ENCODE results near the gene PDGFC.
"Not testable (repeated sequence)": the region's sequence is repeated elsewhere in the genome, so short reads cannot be mapped to it uniquely, and the experiment has no call there.

The PDGFC gene

DNA sequence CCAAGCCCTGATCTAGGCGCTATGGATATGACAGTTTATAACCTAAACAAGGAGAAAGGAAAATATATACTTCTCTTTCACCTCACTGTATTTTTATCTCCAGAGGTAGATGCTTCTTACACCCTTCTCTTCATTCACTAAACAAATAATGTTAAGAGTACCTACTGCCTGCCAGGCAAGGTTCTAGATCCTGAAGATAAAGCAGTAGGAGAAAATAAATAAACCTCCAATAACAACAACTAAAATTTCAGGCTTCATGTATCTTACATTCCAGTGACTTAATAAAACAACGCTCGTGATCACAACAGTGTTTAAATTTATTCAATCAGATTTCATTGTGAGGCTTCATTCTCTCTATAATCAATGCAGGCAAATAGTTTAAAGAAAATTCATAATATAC, 20.7 kb downstream of the PDGFC start:
- no peak for DNase-seq (ENCODE audit: low spot score)

DNA sequence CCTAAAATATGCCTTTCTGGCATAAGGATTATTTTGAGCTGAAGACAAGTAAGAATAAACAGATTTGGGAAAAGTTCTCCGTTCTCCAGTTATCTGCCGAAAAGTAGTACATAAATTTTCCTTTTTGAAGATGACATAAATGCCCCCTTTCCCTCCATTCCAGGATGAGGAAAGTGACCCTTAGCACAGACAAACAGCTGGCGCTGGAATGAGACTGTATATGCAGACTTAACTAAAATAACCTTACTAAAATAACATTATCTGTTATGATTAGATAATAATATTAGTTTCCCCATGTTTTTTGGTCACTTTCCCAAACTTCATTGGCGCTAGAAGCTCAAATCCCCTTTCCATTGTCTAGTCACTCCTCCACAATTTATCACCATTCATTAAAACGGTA, 21.5 kb downstream of the PDGFC start:
- DNase-seq (ENCODE audit: low spot score), result no peak

DNA sequence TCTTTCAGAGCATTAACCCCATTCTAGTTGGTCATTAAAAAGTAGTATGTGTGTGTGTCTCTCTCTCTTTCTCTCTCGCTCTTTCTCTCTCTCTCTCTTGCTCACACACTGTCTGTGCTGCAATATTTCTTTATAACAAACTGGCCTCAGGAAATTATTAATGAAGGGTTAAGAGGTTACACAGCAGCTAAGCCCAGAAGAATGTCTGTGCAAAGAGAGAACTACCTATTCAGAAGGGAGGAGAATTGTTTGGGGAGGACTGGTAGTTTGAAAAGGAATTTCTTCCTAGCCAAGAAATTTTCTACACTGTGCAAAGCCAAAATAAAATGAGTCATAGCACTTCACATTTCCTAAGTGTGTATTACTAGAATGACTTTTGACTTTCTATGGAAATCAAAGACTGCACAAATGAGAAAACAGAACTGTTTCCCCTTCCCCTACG, 22.2 kb downstream of the PDGFC start:
- DNase-seq (ENCODE audit: low spot score), result no peak

DNA sequence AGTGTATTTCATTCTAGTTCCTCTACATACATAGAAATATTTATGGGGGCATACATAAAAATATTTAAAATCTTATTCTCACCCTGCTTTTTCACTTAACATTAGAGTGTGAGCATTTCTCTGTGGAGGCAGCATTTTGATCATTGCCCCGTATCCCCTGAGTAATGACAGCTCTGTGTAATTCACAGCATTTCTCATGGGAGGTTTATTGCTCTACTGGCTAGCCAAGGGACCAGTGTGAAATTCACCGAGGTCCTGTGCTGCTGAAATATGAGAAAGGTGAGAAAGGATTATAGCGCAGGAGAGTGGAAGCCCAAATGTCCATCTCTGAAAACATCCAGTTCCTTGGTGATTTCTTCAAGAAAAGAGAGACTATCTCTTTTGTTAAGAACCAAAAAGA, 22.9 kb downstream of the PDGFC start:
- no peak for DNase-seq (ENCODE audit: low spot score)

DNA sequence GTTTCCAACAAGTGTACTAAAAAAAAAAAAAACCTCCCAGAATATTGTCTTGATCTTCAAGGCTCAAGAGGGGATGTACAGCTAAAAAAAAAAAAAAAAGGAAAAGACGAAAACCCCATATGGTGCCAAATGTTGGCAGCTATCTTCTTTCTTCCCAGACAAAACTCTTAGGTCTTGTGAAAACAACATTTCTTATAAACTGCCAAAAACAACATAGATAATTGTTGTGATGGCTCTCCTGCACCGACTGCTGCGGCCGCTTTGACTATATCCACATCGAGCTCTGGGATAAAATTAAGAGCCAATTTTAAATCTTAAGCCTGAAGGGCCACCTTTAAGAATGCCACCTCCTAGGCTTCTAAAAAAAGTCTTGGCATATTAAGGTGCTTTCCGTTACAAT, 23.5 kb downstream of the PDGFC start:
- no peak for DNase-seq (ENCODE audit: low spot score)

DNA sequence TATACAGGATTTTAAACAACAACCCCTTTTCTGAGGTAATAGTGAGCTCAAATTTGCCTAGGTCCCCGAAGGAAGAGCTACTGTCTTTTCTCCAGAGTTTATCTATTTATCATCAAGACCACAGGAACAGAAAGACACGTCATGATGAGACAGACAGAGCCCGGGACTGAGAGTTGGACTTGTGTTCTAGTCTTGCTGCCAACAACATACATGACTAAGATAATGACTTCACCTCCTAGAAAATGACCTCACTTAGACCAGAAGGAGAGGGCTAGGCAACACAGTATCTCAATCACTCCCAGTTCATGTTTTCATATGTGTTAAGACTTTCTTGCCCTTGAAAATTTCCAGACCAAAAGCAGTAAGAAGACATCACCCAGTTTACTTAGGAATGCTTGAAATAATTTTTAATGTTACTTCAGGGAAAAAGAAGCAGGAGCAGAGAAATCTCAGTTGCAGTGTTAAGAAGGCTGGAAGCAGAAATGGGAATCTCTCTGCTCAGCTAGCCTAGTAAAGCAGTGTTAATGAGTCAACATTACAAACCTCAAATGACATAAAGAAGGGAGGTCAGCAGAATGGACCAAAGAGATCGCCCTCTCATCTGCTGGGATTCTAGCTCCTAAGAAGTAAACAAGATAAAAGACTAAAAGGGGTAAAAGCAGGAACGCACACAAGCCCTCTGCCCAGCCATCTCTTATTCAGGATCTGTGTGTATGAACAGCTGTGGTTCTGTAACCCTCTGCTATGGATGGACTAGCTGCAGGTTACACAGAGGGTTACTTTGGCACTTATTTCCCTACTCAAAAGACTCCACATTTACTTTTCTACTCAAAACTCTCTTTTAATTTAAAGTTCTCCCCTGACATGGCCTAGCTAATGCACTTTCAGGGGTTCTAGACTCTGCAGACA, 24.8 kb downstream of the PDGFC start:
- DNase-seq (ENCODE audit: low spot score), result no peak

DNA sequence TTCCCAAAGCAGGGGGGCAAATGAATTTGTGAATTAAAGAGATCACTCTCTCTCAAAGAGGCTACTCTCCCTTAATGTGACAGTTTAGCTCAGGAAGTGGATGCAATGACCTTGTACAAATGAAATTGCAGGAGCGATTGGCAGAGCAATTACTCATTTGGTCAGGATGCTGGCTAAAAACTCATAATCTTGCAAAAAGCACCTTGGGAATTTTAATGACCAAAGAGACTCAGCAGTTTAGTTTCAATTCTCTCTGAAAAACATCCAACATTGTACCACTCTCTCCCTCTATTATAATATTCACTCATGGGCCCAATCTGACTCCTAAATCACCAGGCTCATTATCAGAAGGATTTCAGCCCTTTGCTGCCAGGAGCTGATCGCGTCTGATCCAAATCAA, 26.1 kb downstream of the PDGFC start:
- DNase-seq (ENCODE audit: low spot score), result no peak

DNA sequence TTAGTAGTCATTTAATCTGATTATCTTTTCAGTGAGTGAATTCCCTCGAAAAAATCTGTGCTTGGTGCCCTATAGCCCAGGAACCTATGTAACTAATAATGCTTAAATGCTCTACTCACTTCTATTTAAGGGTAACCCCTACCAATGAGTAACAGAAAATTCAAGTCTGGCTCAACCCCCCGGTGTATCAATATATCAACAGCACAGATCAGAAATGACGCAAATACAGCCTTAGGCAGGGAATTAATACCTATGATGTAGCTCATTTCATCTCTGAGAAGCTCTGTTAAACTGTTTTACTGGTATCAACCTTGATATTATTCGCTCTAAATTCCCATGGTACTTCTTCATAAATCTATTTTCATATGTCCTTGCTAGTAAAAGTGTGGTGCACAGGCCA, 28.6 kb downstream of the PDGFC start:
- no peak for DNase-seq (ENCODE audit: low spot score)

DNA sequence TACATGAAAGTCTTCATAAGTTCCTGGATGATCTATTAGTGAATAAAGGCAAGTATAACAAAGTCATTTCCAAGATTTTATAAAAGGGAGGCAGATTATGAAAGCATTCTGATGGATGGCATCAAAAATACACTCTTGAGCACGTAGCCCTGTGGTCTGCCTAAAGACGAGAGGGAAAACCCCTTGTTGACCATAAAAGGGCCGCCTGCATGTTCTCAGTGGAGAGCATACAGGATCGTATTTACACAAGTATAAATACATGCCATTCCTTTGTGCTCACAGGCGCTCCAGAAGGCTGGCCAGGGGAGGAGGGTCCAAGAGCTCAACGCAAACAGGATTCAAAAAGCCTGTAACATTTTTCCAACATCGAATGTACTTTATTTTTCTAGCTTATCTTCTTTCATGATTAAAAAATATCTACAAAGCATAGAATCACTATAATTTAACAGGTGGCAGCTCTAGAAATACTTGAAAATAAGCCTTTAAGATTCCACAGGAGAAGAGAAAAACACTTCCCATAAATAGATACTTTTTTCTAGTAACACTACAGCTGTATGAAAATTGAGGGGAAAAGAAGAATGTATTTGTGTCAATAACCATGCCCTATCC, 29.6 kb downstream of the PDGFC start:
- DNase-seq (ENCODE audit: low spot score), result no peak

DNA sequence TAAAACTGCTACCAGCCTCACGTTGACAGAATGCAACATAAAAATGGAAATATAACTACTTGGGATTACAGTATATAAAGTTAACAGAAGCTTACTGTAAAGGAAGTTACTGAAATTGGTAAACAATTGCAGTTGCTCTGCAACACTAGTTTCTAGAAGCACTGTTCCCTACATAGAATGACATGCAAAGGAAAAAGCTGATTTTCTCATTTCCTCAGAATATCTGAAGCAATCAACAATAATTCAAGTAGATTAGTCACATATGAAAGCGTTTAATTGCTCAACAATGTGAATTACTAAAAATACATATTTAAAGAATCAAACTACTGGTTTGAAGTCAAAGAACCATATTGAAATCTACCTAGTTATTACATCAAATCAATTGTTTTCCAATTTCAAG, 31.8 kb downstream of the PDGFC start:
- no peak for DNase-seq (ENCODE audit: low spot score)

DNA sequence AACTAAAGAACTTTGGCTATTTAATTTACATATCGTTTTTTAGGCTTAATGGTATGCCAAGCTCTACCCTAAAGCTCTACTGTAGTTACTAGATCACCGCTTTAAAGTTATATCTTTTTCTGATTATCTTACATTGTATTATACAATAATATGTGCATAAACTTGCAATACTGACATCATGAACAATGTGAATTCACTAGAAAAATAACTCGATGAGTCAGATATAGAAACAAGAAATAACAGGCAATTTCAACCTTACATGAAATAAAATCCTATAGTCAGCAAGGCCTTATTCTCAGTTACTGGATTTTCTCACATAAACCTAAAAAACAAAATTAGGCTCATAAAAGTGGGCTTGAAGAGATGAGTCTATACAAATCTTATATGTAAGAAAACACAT, 32.5 kb downstream of the PDGFC start:
- no peak for DNase-seq (ENCODE audit: low spot score)

DNA sequence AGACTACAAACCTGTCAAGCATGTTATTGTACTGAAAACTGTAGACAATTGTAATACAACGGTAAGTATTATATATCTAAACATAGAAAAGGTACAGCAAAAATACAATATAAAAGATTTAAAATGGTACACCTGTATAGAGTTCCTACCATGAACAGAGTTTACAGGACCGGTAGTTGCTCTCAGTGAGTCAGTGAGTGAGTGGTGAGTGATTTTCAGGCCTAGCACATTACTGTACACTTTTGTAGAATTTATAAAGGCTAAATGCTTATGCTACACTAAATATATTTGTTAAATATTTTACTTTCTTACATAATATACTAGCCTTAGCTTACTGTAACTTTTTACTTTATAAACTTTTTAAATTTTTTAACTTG, 37.4 kb downstream of the PDGFC start:
- DNase-seq (ENCODE audit: low spot score), result no peak

DNA sequence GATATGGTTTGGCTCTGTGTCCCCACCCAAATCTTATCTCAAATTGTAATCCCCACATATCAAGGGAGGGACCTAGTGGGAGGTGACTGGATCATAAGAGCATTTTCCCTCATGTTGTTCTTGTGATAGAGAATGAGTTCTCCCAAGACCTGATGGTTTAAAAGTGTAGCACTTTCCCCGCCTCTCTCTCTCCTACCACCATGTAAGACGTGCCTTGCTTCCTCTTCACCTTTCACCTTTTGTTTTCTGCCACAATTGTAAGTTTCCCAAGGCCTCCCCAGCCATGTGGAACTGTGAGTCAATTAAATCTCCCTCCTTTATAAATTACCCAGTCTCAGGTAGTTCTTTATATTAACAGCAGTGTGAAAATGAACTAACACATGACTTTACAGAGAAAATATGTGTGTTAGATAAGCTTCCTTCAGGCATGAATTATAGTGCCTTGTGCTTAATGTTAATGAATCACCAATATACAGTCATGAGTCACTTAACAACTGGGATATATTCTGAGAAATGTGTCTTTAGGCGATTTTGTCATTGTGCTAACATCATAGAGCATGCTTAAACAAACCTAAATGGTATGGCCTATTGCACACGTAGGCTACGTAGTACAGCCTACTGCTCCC, 37.9 kb downstream of the PDGFC start:
- no peak for DNase-seq (ENCODE audit: low spot score)

DNA sequence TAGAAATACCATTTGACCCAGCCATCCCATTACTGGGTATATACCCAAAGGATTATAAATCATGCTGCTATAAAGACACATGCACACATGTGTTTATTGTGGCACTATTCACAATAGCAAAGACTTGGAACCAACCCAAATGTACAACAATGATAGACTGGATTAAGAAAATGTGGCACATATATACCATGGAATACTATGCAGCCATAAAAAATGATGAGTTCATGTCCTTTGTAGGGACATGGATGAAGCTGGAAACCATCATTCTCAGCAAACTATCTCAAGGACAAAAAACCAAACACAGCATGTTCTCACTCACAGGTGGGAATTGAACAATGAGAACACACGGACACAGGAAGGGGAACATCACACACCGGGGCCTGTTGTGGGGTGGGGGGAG, 39.2 kb downstream of the PDGFC start:
- DNase-seq (ENCODE audit: low spot score), result not testable (repeated sequence)

DNA sequence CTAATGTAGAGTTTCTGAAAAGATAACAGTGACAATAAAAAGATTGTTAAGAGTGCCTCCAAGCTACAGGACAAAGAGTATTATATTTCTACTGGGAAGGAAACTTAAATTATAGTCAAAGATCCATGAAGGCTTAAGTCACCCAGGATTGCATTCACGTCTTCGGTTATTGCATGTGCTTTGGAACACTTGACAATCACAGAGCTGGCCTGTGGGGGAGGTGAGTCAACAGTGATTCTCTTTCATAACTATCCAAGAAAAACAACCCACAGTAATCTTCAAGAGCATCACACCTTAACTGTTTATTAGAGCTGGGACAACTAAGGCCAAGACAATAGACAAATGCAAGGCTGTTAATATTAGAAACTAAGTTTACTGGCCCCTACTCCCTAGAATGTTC, 40.3 kb downstream of the PDGFC start:
- DNase-seq (ENCODE audit: low spot score), result no peak

DNA sequence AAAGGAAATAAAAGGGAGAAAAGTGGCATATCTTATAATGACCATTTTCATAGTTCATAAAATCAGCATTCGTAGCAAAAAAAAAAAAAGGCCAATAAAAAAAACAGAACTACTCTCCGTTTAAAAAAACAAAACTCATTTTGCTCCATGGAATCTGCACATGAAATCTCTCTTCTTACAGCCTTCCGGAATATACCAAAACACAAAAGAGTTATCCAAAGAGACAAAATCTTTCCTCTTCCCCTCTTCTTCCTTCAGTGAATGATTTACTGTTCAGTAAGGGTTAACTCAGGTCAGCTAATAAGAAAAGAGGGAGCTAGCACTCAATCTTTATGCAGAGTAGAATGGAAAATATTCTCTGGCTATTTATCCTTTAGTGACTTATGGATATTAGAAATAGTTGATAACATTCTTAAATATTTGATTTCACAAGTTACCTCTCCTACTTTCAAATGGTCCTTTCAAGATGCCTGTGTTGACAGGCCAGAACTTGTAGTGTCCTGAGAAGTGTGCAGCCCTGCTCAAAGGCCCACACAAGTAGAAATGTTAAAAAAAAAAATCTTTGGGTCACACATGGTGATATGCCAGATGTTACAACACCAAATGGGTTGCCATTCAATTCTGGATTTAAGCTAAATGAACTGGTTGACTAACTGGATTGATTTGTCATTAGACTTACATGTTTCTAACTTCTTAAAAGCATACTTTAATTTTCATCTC, 42.1 kb downstream of the PDGFC start:
- no peak for DNase-seq (ENCODE audit: low spot score)

DNA sequence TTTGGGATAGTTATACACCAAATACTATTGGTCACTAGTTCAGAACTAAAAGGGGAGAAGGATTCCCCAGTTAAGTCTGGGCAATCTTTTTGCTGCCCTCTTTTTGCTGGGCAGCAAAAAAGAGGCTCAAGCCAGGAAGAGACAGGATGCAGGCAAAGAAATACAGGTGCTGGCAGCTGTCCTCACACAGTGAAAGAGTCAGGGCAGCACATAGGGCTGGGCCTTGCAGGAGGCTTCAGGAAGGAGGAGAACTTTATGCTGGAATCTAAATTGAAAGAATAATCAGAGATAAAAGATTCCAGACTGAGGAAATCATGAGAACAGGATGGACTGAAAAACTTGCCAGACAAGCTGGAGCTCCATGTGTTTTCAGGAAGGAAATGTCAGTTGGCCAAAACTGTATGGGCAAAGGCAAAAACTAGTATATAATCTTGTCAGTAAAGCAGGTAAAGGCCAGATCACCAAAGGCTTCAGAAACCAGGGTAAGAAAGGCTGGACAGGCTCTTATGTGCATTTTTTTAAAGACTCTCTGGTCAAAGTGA, 46.8 kb downstream of the PDGFC start:
- DNase-seq (ENCODE audit: low spot score), result no peak

DNA sequence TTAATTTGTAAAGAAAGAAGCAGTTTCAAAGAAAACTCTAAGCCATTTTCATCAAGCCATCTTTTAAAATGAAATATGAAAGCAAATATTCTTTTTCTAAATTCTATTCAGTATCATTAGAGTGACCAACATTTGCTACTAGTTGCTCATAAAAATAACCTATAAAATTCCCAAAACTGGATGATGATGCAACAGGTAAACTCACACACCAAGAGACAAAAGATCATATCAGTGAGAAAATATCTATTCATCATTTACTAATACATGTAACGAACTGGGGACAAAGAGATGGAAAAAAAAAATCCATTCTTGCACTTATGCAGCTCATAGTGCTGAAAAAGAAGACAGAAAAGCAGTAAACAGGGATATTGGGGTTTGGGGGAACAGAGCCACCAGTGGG, 48.1 kb downstream of the PDGFC start:
- no peak for DNase-seq (ENCODE audit: low spot score)

DNA sequence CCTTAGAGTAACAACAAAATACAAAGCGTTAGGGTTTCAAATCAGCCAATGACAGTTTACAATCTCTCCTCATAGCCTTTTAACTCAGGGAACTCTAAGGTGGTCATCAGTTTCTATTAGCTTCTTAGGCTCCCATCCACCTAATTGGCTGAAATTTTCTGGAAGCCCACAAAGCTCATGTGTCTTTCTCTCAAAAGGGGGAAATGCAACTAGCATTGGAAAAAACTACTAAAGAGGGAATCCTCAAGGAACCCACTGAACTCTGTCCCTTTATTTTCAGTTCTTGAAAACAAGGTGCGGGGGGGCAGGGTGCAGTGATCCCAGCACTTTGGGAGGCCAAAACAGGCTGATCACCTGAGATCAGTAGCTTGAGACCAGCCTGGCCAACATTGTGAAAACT, 56.4 kb downstream of the PDGFC start:
- DNase-seq (ENCODE audit: low spot score), result no peak

DNA sequence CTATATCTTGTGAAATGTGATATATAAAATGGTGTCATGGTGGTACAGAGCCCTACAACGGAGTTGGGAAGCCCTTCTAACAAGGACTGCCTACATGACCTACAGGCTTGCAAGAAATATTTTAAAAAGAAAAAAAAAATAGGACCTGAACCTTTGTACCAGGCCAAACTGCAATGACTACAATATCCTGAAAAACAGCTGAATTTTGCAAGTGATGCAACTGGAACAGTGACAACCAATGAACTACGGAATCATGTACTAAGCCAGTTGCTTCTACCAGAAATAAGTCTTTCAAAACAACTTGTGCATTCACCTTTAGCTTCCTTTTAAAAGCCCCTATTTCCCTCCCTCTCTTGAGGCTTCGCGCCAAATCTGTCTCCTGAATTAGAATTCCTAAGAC, 58.4 kb downstream of the PDGFC start:
- no peak for DNase-seq (ENCODE audit: low spot score)

DNA sequence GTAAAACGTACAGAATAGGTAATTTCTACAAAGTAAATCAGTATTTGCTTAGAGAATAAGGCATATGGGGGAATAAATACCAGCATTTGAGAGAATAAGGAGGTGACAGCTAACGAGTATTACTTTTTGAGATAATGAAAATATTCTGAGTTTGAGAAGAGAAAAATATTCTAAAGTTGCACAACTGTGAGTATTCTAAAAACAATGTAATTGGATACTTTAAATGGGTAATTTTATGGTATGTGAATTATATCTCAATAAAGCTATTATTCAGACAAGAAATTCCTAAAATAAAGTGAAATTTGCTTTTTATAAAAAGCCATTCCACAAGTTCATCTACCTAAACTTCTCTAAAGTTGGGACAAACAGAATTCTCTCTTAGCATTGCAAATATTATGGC, 62.6 kb downstream of the PDGFC start:
- DNase-seq (ENCODE audit: low spot score), result no peak

DNA sequence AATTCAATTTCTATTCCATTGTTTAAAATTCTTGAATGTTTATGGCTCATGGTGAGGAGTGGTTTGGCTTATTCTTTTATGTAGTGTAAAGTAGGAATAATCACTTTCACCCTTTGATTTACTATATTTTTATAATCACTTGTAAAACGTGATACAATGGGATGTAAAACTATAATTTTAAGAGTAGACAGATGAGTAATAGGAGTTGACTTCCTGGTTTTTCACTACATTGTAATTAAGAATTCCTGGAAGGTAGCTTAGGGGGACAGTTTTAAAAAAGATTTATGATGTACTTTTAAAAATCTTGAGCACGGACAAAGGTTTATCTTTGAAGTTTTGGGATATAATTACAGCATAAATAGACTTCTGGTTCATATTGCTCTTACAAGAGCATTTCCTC, 65.3 kb downstream of the PDGFC start:
- DNase-seq (ENCODE audit: low spot score), result no peak
